Left ventricle myocardium inferior (tissue), 1 donor: Measurements from ENCODE around the gene RHOJ. TPM values are rescaled to one million over a fixed set of nuclear protein-coding genes. Genes with fewer than 3 reads are reported as not detected.

Source experiments
- DNase-seq: peaks from one replicate; pipeline ENCODE4 v3.0.0-alpha.2; 2020
- H3K27ac ChIP-seq: fragments of 200-600 bp; replicated peaks from 2 replicates; pipeline ENCODE4 v1.8.0; 2021
- H3K27me3 ChIP-seq: fragments of 200-600 bp; 2 replicates; pipeline ENCODE4 v1.8.0; 2021; ENCODE audit warnings: low read depth
- H3K36me3 ChIP-seq: fragments of 200-600 bp; 2 replicates; pipeline ENCODE4 v1.8.0; 2021
- H3K4me1 ChIP-seq: fragments of 200-600 bp; 2 replicates; pipeline ENCODE4 v1.8.0; 2021
- H3K4me3 ChIP-seq: fragments of 200-600 bp; 2 replicates; pipeline ENCODE4 v1.8.0; 2021; ENCODE audit warnings: mild to moderate bottlenecking, moderate library complexity
- H3K9me3 ChIP-seq: fragments of 200-600 bp; replicated peaks from 2 replicates; pipeline ENCODE4 v1.8.0; 2021
- CTCF ChIP-seq: fragments of 200-600 bp; IDR thresholded peaks from 2 replicates; pipeline ENCODE4 v1.8.0; 2021; ENCODE audit warnings: antibody characterized with exemption, mild to moderate bottlenecking, borderline replicate concordance
- intact Hi-C: fragments of 100-400 bp; cut with micrococcal nuclease; formaldehyde crosslinking; loops from one replicate; pipeline ENCODE4 v1.11.0; 2022
- total RNA-seq: library from RNA; stranded (reverse); fragmentation: NEBNext Ultra II Directional; extraction: Animal tissue kit (Norgen Biotek cat#: 25700); gene quantifications from one replicate; pipeline ENCODE4 v1.2.1, GENCODE V29; 2021
- donor health status: DM: no; HTN: yes; CAD: no; lungs with severe emphysema.

RHOJ gene
- total RNA-seq, 1 donor from 2014 or later, result 14.6 TPM

- peaks cover 54% of the 10 kb centered on the region for H3K4me1 ChIP-seq
- H3K27me3 ChIP-seq, result no peaks in the 10 kb centered on the region
- no peaks in the 10 kb centered on the region for H3K9me3 ChIP-seq
- peak overlapping the region; percentile 67 for H3K4me3 ChIP-seq
- DNase-seq, result no peak
- intact Hi-C loops, result no loop called here
- peak overlapping the region; percentile 95 for H3K27ac ChIP-seq
- no peak for TF ChIP-seq CTCF
- no peaks in the 10 kb centered on the region for H3K36me3 ChIP-seq
These were observed 1.6 kb downstream of the RHOJ start for GRCh38 chr14:63205866-63206265.

GRCh38 chr14:63209160-63209559 lies 4.9 kb downstream of the RHOJ start:
- Histone ChIP-seq H3K9me3 (no peaks in the 10 kb centered on the region), H3K4me3 (no peak overlapping the region), H3K27ac (no peak overlapping the region), H3K27me3 (no peaks in the 10 kb centered on the region), H3K4me1 (peaks cover 59% of the 10 kb centered on the region), H3K36me3 (peaks cover 8% of the 10 kb centered on the region)
- DNase-seq, result no peak
- intact Hi-C loops, result no loop called here
- TF ChIP-seq CTCF, result no peak

GRCh38 chr14:63210812-63211211 lies 6.6 kb downstream of the RHOJ start:
- H3K4me3 ChIP-seq, result no peak overlapping the region
- intact Hi-C loops, result no loop called here
- no peaks in the 10 kb centered on the region for H3K27me3 ChIP-seq
- peaks cover 8% of the 10 kb centered on the region for H3K36me3 ChIP-seq
- no peak overlapping the region for H3K27ac ChIP-seq
- DNase-seq, result no peak
- H3K4me1 ChIP-seq, result peaks cover 66% of the 10 kb centered on the region
- TF ChIP-seq CTCF, result no peak
- H3K9me3 ChIP-seq, result no peaks in the 10 kb centered on the region

GRCh38 chr14:63212209-63212608 lies 8.0 kb downstream of the RHOJ start:
- Histone ChIP-seq H3K9me3 (no peaks in the 10 kb centered on the region), H3K36me3 (peaks cover 8% of the 10 kb centered on the region), H3K4me3 (no peak overlapping the region), H3K4me1 (peaks cover 61% of the 10 kb centered on the region), H3K27ac (peak overlapping the region; percentile 2), H3K27me3 (no peaks in the 10 kb centered on the region)
- intact Hi-C loops, result no loop called here
- TF ChIP-seq CTCF, result no peak
- no peak for DNase-seq

GRCh38 chr14:63212776-63213500 lies 8.7 kb downstream of the RHOJ start:
- Histone ChIP-seq H3K4me1 (peaks cover 54% of the 10 kb centered on the region), H3K27ac (peak overlapping the region; percentile 2), H3K36me3 (peaks cover 8% of the 10 kb centered on the region), H3K4me3 (no peak overlapping the region), H3K27me3 (no peaks in the 10 kb centered on the region), H3K9me3 (no peaks in the 10 kb centered on the region)
- intact Hi-C loops, result no loop called here
- DNase-seq, result no peak
- TF ChIP-seq CTCF, result no peak
